Liver (tissue), 9 donors: Measurements from ENCODE around the gene SLC49A3. TPM values are rescaled to one million over a fixed set of nuclear protein-coding genes. Genes with fewer than 3 reads are reported as not detected.

Source experiments
- DNase-seq: peaks from one replicate; pipeline ENCODE4 v3.0.0-alpha.2; 2017; ENCODE audit warnings: low spot score
- H3K27ac ChIP-seq, 2 donors: one replicate each; pipeline ENCODE4 v1.7.0; 2013; ENCODE audit warnings: inconsistent platforms in 2 of 2, low read length in 2 of 2, control low read depth in 1 of 2, low read depth in 1 of 2, mild to moderate bottlenecking in 1 of 2
- H3K27me3 ChIP-seq, 4 donors: one replicate each; pipeline versions ENCODE4 v1.6.1 to v1.7.0; 2013; ENCODE audit warnings: low read length in 3 of 4, inconsistent platforms in 1 of 4, mild to moderate bottlenecking in 1 of 4, moderate library complexity in 1 of 4; ENCODE audit not compliant: control insufficient read depth in 4 of 4, insufficient read depth in 4 of 4
- H3K36me3 ChIP-seq, 4 donors: one replicate each; pipeline versions ENCODE4 v1.6.1 to v1.7.0; 2013; ENCODE audit warnings: low read length in 3 of 4, mild to moderate bottlenecking in 3 of 4, low read depth in 1 of 4, moderate library complexity in 1 of 4; ENCODE audit not compliant: control insufficient read depth in 4 of 4, insufficient read depth in 3 of 4
- H3K4me1 ChIP-seq, 4 donors: one replicate each; pipeline versions ENCODE4 v1.6.1 to v1.7.0; 2013; ENCODE audit warnings: low read length in 3 of 4, mild to moderate bottlenecking in 3 of 4, moderate library complexity in 1 of 4; ENCODE audit not compliant: control insufficient read depth in 4 of 4, insufficient read depth in 4 of 4
- H3K4me3 ChIP-seq, 3 donors: one replicate each; pipeline versions ENCODE4 v1.6.1 to v1.7.0; 2013; ENCODE audit warnings: low read length in 3 of 3, control low read depth in 1 of 3, low read depth in 1 of 3, mild to moderate bottlenecking in 1 of 3
- H3K9ac ChIP-seq, 2 donors: one replicate each; pipeline ENCODE4 v1.7.0; 2013; ENCODE audit warnings: low read length in 2 of 2, mild to moderate bottlenecking in 2 of 2, moderate library complexity in 2 of 2, control low read depth in 1 of 2, low read depth in 1 of 2
- H3K9me3 ChIP-seq, 4 donors: one replicate each; pipeline versions ENCODE4 v1.6.1 to v1.7.0; 2013; ENCODE audit warnings: low read length in 3 of 4; ENCODE audit not compliant: control insufficient read depth in 4 of 4
- EGR1 ChIP-seq, 2 donors: IDR thresholded peaks; 2 replicates each; pipeline ENCODE4 v1.6.1; 2016 to 2018; ENCODE audit warnings: antibody characterized with exemption in 2 of 2, low read depth in 2 of 2
- FOXA1 ChIP-seq: IDR thresholded peaks from 2 replicates; pipeline ENCODE4 v1.6.1; 2016; ENCODE audit warnings: antibody characterized with exemption
- FOXA2 ChIP-seq: IDR thresholded peaks from 2 replicates; pipeline ENCODE4 v1.6.1; 2016; ENCODE audit warnings: antibody characterized with exemption
- GABPA ChIP-seq, 2 donors: IDR thresholded peaks in 1 of 2; conservative IDR thresholded peaks in 1 of 2; 2 replicates each; pipeline ENCODE4 v1.6.1; 2016; ENCODE audit warnings: antibody characterized with exemption in 2 of 2, mild to moderate bottlenecking in 1 of 2, moderate library complexity in 1 of 2
- HNF4A ChIP-seq, 2 donors: conservative IDR thresholded peaks; 2 replicates each; pipeline ENCODE4 v1.6.1; 2016; ENCODE audit warnings: antibody characterized with exemption in 2 of 2, mild to moderate bottlenecking in 2 of 2
- HNF4G ChIP-seq: IDR thresholded peaks from 2 replicates; pipeline ENCODE4 v1.6.1; 2016; ENCODE audit warnings: antibody characterized with exemption
- JUND ChIP-seq, 2 donors: IDR thresholded peaks; 2 replicates each; pipeline ENCODE4 v1.6.1; 2016; ENCODE audit warnings: antibody characterized with exemption in 2 of 2
- NR2F2 ChIP-seq: IDR thresholded peaks from 2 replicates; pipeline ENCODE4 v1.6.1; 2016; ENCODE audit warnings: antibody characterized with exemption
- RAD21 ChIP-seq, 2 donors: IDR thresholded peaks; 2 replicates each; pipeline ENCODE4 v1.6.1; 2016; ENCODE audit warnings: antibody characterized with exemption in 2 of 2, mild to moderate bottlenecking in 2 of 2
- RXRA ChIP-seq, 2 donors: IDR thresholded peaks; 2 replicates each; pipeline ENCODE4 v1.6.1; 2017 to 2018; ENCODE audit warnings: antibody characterized with exemption in 2 of 2, mild to moderate bottlenecking in 1 of 2
- SP1 ChIP-seq: IDR thresholded peaks from 2 replicates; pipeline ENCODE4 v1.6.1; 2018; ENCODE audit warnings: antibody characterized with exemption, mild to moderate bottlenecking
- TAF1 ChIP-seq: conservative IDR thresholded peaks from 2 replicates; pipeline ENCODE4 v1.6.1; 2016; ENCODE audit warnings: antibody characterized with exemption, mild to moderate bottlenecking
- YY1 ChIP-seq: IDR thresholded peaks from 2 replicates; pipeline ENCODE4 v1.6.1; 2016; ENCODE audit warnings: antibody characterized with exemption, mild to moderate bottlenecking
- WGBS: extraction: QIAGEN DNeasy Blood & Tissue Kit; methylation state at CpG from one replicate; pipeline ENCODE4 v1.1.7; 2013; 5-methylcytosine and 5-hydroxymethylcytosine counted together
- polyA plus RNA-seq, 2 donors: library from polyadenylated mRNA; stranded (reverse) in 1 of 2; unstranded in 1 of 2; fragments of 200-250 nt in 1 of 2; fragments of >200 nt in 1 of 2; fragmentation: Nextera tagmentation in 1 of 2; extraction: Ambion mirVana in 1 of 2; gene quantifications; one replicate each; pipeline versions ENCODE4 v1.2.1 to v1.2.3, GENCODE V29; 2013 to 2015
- total RNA-seq, 2 donors: library from RNA; depleted of rRNA; stranded (reverse); fragments of >200 nt; gene quantifications; one replicate each; pipeline ENCODE4 v1.2.3, GENCODE V29; 2014
- TF ChIP-seq, protein P1 (sequence below): fragments of 150-350 bp; IDR thresholded peaks from 2 replicates; pipeline ENCODE4 v1.5.1; 2017; ENCODE audit warnings: improper control_type of control experiment, low read depth, low read length; ENCODE audit not compliant: missing input control
- TF ChIP-seq, protein P2 (sequence below): IDR thresholded peaks from 2 replicates; pipeline ENCODE4 v1.6.1; 2016; ENCODE audit warnings: antibody characterized with exemption, mild to moderate bottlenecking
- TF ChIP-seq, protein P3 (sequence below): IDR thresholded peaks from 2 replicates; pipeline ENCODE4 v1.6.1; 2016; ENCODE audit warnings: antibody characterized with exemption
- TF ChIP-seq, protein P4 (sequence below): IDR thresholded peaks from 2 replicates; pipeline ENCODE4 v1.6.1; 2016; ENCODE audit warnings: antibody characterized with exemption
- TF ChIP-seq, protein P5 (sequence below): IDR thresholded peaks from 2 replicates; pipeline ENCODE4 v1.6.1; 2016; ENCODE audit warnings: antibody characterized with exemption
- donor health status: healthy.
- donor health status: healthy.
- donor health status: healthy.
- donor health status: healthy.
- donor health status: healthy.

The SLC49A3 gene
- total and polyA plus RNA-seq, 4 donors: 0.40 to 3.6 (median 2.0) TPM

DNA sequence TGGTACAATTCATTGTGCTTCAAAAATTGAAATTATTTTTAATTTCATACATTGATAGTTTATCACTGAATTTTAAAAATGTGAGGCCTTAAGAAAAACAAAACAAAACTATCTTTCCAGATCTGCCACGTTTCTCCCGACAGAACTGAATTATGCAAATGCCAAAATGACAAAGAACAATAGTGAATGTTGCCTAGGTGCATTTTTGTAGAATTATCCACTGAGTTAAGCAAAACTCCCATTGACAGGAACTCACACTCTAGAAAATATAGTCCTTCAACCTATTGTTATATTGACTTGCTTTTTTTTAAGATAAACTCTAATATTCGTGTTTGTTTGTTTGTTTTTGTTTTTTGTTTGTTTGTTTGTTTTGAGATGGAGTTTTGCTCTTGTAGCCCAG is 23.1 kb upstream of the SLC49A3 start:
- Histone ChIP-seq H3K27ac (no peak overlapping the region), H3K27me3 (no peaks in the 10 kb centered on the region), H3K4me1 (peaks cover 2 to 20% (median 7%) of the 10 kb centered on the region in 4 donors), H3K9ac (no peak overlapping the region), H3K9me3 (no peaks in the 10 kb centered on the region), H3K36me3 (no peaks in the 10 kb centered on the region), H3K4me3 (no peak overlapping the region)
- no peak for DNase-seq
- 74% methylated on average over 3 of the region's 3 CpGs for WGBS
- TF ChIP-seq, protein P1, sequence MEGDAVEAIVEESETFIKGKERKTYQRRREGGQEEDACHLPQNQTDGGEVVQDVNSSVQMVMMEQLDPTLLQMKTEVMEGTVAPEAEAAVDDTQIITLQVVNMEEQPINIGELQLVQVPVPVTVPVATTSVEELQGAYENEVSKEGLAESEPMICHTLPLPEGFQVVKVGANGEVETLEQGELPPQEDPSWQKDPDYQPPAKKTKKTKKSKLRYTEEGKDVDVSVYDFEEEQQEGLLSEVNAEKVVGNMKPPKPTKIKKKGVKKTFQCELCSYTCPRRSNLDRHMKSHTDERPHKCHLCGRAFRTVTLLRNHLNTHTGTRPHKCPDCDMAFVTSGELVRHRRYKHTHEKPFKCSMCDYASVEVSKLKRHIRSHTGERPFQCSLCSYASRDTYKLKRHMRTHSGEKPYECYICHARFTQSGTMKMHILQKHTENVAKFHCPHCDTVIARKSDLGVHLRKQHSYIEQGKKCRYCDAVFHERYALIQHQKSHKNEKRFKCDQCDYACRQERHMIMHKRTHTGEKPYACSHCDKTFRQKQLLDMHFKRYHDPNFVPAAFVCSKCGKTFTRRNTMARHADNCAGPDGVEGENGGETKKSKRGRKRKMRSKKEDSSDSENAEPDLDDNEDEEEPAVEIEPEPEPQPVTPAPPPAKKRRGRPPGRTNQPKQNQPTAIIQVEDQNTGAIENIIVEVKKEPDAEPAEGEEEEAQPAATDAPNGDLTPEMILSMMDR: no peak
- TF ChIP-seq NR2F2 (no peak), EGR1 (IDR thresholded peaks at IDR 0.05; ENCODE audit: low read depth in 2 of 2) (no peak), YY1 (no peak), FOXA1 (no peak), FOXA2 (no peak), TAF1 (no peak), SP1 (no peak)

DNA sequence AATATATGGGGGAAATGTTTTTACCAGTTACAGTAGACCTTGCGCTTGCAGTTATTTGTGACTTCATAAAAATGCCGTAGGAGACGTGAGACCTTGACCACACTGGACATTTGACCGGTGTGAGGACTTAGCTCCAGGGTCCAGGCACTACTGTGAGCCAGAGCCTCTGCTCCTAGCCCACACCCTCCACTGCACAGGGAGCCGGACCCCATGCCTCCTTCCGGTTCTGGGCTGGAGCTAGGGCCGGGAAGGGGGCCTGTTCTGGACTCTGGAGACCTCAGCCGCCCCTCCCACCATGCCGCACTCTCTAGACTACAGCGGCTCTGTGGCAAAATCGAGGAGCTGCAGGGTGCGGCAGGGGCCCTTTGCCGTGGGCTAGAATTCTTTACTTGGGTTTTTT is 22.0 kb upstream of the SLC49A3 start:
- Histone ChIP-seq H3K9ac (no peak overlapping the region), H3K9me3 (no peaks in the 10 kb centered on the region), H3K4me1 (peaks cover 6 to 26% (median 12%) of the 10 kb centered on the region in 4 donors), H3K4me3 (no peak overlapping the region), H3K27ac (no peak overlapping the region), H3K27me3 (no peaks in the 10 kb centered on the region), H3K36me3 (no peaks in the 10 kb centered on the region)
- TF ChIP-seq, protein P2, sequence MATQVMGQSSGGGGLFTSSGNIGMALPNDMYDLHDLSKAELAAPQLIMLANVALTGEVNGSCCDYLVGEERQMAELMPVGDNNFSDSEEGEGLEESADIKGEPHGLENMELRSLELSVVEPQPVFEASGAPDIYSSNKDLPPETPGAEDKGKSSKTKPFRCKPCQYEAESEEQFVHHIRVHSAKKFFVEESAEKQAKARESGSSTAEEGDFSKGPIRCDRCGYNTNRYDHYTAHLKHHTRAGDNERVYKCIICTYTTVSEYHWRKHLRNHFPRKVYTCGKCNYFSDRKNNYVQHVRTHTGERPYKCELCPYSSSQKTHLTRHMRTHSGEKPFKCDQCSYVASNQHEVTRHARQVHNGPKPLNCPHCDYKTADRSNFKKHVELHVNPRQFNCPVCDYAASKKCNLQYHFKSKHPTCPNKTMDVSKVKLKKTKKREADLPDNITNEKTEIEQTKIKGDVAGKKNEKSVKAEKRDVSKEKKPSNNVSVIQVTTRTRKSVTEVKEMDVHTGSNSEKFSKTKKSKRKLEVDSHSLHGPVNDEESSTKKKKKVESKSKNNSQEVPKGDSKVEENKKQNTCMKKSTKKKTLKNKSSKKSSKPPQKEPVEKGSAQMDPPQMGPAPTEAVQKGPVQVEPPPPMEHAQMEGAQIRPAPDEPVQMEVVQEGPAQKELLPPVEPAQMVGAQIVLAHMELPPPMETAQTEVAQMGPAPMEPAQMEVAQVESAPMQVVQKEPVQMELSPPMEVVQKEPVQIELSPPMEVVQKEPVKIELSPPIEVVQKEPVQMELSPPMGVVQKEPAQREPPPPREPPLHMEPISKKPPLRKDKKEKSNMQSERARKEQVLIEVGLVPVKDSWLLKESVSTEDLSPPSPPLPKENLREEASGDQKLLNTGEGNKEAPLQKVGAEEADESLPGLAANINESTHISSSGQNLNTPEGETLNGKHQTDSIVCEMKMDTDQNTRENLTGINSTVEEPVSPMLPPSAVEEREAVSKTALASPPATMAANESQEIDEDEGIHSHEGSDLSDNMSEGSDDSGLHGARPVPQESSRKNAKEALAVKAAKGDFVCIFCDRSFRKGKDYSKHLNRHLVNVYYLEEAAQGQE: no peak
- TF ChIP-seq SP1 (no peak), RXRA (IDR thresholded peaks at IDR 0.05) (no peak), HNF4G (no peak), FOXA1 (no peak), HNF4A (conservative IDR thresholded peaks at IDR 0.05) (no peak), NR2F2 (no peak), EGR1 (IDR thresholded peaks at IDR 0.05; ENCODE audit: low read depth in 2 of 2) (no peak), FOXA2 (no peak), JUND (IDR thresholded peaks at IDR 0.05) (no peak), TAF1 (no peak), GABPA (IDR thresholded peaks at IDR 0.05 in 1 of 2, conservative IDR thresholded peaks at IDR 0.05 in 1 of 2) (no peak), YY1 (no peak), RAD21 (IDR thresholded peaks at IDR 0.05) (no peak)
- TF ChIP-seq, protein P3, sequence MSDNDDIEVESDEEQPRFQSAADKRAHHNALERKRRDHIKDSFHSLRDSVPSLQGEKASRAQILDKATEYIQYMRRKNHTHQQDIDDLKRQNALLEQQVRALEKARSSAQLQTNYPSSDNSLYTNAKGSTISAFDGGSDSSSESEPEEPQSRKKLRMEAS: no peak
- TF ChIP-seq, protein P1: no peak
- TF ChIP-seq, protein P4, sequence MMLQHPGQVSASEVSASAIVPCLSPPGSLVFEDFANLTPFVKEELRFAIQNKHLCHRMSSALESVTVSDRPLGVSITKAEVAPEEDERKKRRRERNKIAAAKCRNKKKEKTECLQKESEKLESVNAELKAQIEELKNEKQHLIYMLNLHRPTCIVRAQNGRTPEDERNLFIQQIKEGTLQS: no peak
- TF ChIP-seq, protein P5, sequence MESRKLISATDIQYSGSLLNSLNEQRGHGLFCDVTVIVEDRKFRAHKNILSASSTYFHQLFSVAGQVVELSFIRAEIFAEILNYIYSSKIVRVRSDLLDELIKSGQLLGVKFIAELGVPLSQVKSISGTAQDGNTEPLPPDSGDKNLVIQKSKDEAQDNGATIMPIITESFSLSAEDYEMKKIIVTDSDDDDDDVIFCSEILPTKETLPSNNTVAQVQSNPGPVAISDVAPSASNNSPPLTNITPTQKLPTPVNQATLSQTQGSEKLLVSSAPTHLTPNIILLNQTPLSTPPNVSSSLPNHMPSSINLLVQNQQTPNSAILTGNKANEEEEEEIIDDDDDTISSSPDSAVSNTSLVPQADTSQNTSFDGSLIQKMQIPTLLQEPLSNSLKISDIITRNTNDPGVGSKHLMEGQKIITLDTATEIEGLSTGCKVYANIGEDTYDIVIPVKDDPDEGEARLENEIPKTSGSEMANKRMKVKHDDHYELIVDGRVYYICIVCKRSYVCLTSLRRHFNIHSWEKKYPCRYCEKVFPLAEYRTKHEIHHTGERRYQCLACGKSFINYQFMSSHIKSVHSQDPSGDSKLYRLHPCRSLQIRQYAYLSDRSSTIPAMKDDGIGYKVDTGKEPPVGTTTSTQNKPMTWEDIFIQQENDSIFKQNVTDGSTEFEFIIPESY: no peak
- 91% methylated on average over 13 of the region's 13 CpGs for WGBS
- no peak for DNase-seq
